HepG2 (cell line): ENCODE data around the gene GCSAM.

ENCODE experiments used
- POLR2A ChIP-seq, 2 experiments: IDR thresholded peaks; 2 replicates each; pipeline ENCODE4 v1.6.1; 2011; ENCODE audit warnings: low read depth in 2 of 2, low read length in 2 of 2, mild to moderate bottlenecking in 1 of 2, moderate library complexity in 1 of 2; ENCODE audit not compliant: insufficient read depth in 1 of 2
- TF ChIP-seq, protein P1 (sequence below): IDR thresholded peaks from 2 replicates; pipeline ENCODE4 v1.6.1; 2012; ENCODE audit warnings: inconsistent platforms

DNA sequence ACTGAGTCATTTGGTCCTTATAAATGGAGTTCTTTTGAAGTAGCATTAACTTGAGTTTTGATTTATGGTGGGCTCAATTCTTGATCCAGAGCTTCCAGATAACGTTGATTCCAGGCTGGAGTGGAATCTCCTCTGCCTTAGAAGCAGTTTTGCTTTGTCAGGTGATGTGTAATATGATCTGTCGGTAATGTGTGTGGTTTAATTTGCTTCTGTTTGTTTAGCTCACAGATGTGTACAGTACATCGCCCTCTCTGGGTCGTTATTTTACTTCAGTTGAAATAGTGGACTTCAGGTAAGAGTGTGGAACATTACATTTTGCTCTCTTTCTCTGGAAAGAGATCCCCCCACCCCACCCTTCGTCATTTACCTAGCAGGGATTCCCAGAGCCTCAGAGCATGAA, 23.7 kb downstream of the GCSAM start:
- no peak for TF ChIP-seq POLR2A (IDR thresholded peaks at IDR 0.05; ENCODE audit: insufficient read depth in 1 of 2, low read depth in 2 of 2, low read length in 2 of 2)
- TF ChIP-seq, protein P1, sequence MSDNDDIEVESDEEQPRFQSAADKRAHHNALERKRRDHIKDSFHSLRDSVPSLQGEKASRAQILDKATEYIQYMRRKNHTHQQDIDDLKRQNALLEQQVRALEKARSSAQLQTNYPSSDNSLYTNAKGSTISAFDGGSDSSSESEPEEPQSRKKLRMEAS = no peak
